Sigmoid colon (tissue), 7 donors: ENCODE data around the gene DAGLB. TPM values are rescaled to one million over a fixed set of nuclear protein-coding genes. Genes with fewer than 3 reads are reported as not detected.
"Not testable (repeated sequence)": the region's sequence is repeated elsewhere in the genome, so short reads cannot be mapped to it uniquely, and the experiment has no call there.

Source experiments
- DNase-seq: peaks from one replicate; pipeline ENCODE4 v3.0.0-alpha.2; 2019
- H3K27ac ChIP-seq, 4 donors: fragments of 200-600 bp; sonication (generic); one replicate each; pipeline ENCODE4 v1.5.1; 2016 to 2019; ENCODE audit warnings: mild to moderate bottlenecking in 1 of 4
- H3K27me3 ChIP-seq, 3 donors: fragments of 200-600 bp; sonication (generic); one replicate each; pipeline ENCODE4 v1.5.1; 2019; ENCODE audit warnings: mild to moderate bottlenecking in 1 of 3
- H3K36me3 ChIP-seq, 4 donors: fragments of 200-600 bp; sonication (generic); one replicate each; pipeline ENCODE4 v1.5.1; 2016 to 2019
- H3K4me1 ChIP-seq, 4 donors: fragments of 200-600 bp; sonication (generic); one replicate each; pipeline ENCODE4 v1.5.1; 2017 to 2019
- H3K4me3 ChIP-seq, 4 donors: fragments of 200-600 bp; sonication (generic); one replicate each; pipeline ENCODE4 v1.5.1; 2017 to 2019; ENCODE audit warnings: mild to moderate bottlenecking in 2 of 4, moderate library complexity in 1 of 4
- H3K9me3 ChIP-seq, 4 donors: fragments of 200-600 bp in 3 of 4; sonication (generic) in 3 of 4; one replicate each; pipeline versions ENCODE4 v1.5.1 to v1.6.1; 2013 to 2019
- EP300 ChIP-seq, 4 donors: sonication (generic); formaldehyde crosslinking; IDR thresholded peaks; one replicate each; pipeline ENCODE4 v1.6.1; 2017; ENCODE audit warnings: antibody characterized with exemption in 4 of 4
- POLR2A ChIP-seq, 2 donors: fragments of 450-650 bp; IDR thresholded peaks; one replicate each; pipeline ENCODE4 v1.6.1; 2016; ENCODE audit warnings: antibody characterized with exemption in 2 of 2, mild to moderate bottlenecking in 2 of 2, moderate library complexity in 2 of 2
- POLR2AphosphoS5 ChIP-seq, 4 donors: sonication (generic); formaldehyde crosslinking; IDR thresholded peaks; one replicate each; pipeline ENCODE4 v1.6.1; 2017; ENCODE audit warnings: antibody characterized with exemption in 4 of 4
- WGBS, 2 donors: extraction: QIAGEN DNeasy Blood & Tissue Kit; methylation state at CpG; one replicate each; pipeline ENCODE4 v1.1.7; 2013; 5-methylcytosine and 5-hydroxymethylcytosine counted together
- intact Hi-C: fragments of 100-400 bp; cut with DNase I; formaldehyde crosslinking; loops from one replicate; pipeline ENCODE4 v1.15.1; 2023
- polyA plus RNA-seq, 3 donors: library from polyadenylated mRNA; stranded (reverse); fragments of 200-250 nt; gene quantifications; one replicate each; pipeline ENCODE4 v1.2.3, GENCODE V29; 2013
- total RNA-seq, 4 donors: library from RNA; depleted of rRNA; stranded (reverse); fragments of >200 nt; gene quantifications; one replicate each; pipeline ENCODE4 v1.1.0, GENCODE V29; 2016
- TF ChIP-seq, protein P1 (sequence below), 4 experiments: fragments of 450-650 bp in 3 of 4; fragments of 200-600 bp in 1 of 4; IDR thresholded peaks; one replicate each; pipeline ENCODE4 v1.5.1; 2016 to 2019; ENCODE audit warnings: antibody characterized with exemption in 4 of 4, mild to moderate bottlenecking in 3 of 4, moderate library complexity in 2 of 4
- donor health status: healthy with polysubstance abuse.
- donor health status: Bipolar disorder and iron deficiency.
- donor health status: healthy.

DAGLB gene
- total and polyA plus RNA-seq, 7 donors: 3.0 to 11.7 (median 7.7) TPM

DNA sequence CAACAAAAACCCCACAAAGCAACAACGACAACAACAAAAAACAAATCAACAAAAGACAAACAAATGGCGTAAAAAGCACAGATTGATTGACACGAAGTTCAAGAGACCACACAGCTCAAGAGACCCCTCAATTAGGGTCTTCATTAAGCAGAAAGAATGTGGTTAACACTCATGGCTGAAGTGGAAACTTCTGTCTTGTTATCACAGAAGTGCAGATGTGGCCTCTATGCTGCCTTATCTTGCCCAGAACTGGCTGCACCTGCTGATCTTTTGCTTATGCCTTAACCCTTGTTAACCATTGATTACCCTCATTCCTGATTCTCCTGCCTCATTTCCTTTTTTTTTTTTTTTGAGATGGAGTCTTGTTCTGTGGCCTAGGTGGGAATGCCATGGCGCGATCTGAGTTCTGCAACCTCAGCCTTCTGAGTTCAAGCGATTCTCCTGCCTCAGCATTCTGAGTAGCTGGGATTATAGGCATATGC, 3.5 kb upstream of the DAGLB start:
- H3K9me3 ChIP-seq: no peaks in the 10 kb centered on the region
- TF ChIP-seq, protein P1, sequence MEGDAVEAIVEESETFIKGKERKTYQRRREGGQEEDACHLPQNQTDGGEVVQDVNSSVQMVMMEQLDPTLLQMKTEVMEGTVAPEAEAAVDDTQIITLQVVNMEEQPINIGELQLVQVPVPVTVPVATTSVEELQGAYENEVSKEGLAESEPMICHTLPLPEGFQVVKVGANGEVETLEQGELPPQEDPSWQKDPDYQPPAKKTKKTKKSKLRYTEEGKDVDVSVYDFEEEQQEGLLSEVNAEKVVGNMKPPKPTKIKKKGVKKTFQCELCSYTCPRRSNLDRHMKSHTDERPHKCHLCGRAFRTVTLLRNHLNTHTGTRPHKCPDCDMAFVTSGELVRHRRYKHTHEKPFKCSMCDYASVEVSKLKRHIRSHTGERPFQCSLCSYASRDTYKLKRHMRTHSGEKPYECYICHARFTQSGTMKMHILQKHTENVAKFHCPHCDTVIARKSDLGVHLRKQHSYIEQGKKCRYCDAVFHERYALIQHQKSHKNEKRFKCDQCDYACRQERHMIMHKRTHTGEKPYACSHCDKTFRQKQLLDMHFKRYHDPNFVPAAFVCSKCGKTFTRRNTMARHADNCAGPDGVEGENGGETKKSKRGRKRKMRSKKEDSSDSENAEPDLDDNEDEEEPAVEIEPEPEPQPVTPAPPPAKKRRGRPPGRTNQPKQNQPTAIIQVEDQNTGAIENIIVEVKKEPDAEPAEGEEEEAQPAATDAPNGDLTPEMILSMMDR (IDR thresholded peaks at IDR 0.05): no peak
- TF ChIP-seq POLR2AphosphoS5 (IDR thresholded peaks at IDR 0.05): no peak
- no peak for TF ChIP-seq EP300 (IDR thresholded peaks at IDR 0.05)
- no peak for TF ChIP-seq POLR2A (IDR thresholded peaks at IDR 0.05)
- H3K36me3 ChIP-seq: no peaks in the 10 kb centered on the region
- no peak overlapping the region for H3K4me3 ChIP-seq
- DNase-seq: no peak
- H3K4me1 ChIP-seq: peaks cover 0 to 19% (median 7%) of the 10 kb centered on the region in 4 donors
- intact Hi-C loops: no loop called here
- WGBS, 2 donors: 83 to 84% methylated on average over 6 of the region's 6 CpGs
- no peak overlapping the region for H3K27ac ChIP-seq
- no peaks in the 10 kb centered on the region for H3K27me3 ChIP-seq

- H3K9me3 ChIP-seq, H3K4me3 ChIP-seq, H3K27ac ChIP-seq, DNase-seq, intact Hi-C loops, H3K36me3 ChIP-seq, H3K27me3 ChIP-seq: not testable (repeated sequence)
- H3K4me1 ChIP-seq: peaks cover 0 to 19% (median 8%) of the 10 kb centered on the region in 4 donors
- WGBS, 2 donors: 88 to 93% methylated on average over 9 to 10 of the region's 10 CpGs
Observed at GRCh38 chr7:6450591-6450990, 2.8 kb upstream of the DAGLB start.

GRCh38 chr7:6449884-6450283, 2.1 kb upstream of the DAGLB start:
- H3K9me3 ChIP-seq, H3K4me3 ChIP-seq, H3K27ac ChIP-seq, H3K36me3 ChIP-seq, DNase-seq, intact Hi-C loops, H3K27me3 ChIP-seq: not testable (repeated sequence)
- WGBS, 2 donors: 86 to 92% methylated on average over 11 of the region's 11 CpGs
- H3K4me1 ChIP-seq: peaks cover 0 to 19% (median 9%) of the 10 kb centered on the region in 4 donors

- Histone ChIP-seq H3K4me3 (no peak overlapping the region), H3K36me3 (peaks cover 0 to 18% (median 5%) of the 10 kb centered on the region in 4 donors), H3K9me3 (no peaks in the 10 kb centered on the region), H3K27me3 (no peaks in the 10 kb centered on the region), H3K27ac (peak overlapping the region; percentile 88 to 97 (median 92)), H3K4me1 (peaks cover 0 to 25% (median 9%) of the 10 kb centered on the region in 4 donors)
- 76 to 89% methylated on average over 16 of the region's 16 CpGs for WGBS, 2 donors
- TF ChIP-seq POLR2AphosphoS5 (IDR thresholded peaks at IDR 0.05): no peak
- no peak for TF ChIP-seq POLR2A (IDR thresholded peaks at IDR 0.05)
- no peak for TF ChIP-seq EP300 (IDR thresholded peaks at IDR 0.05)
- TF ChIP-seq, protein P1 (IDR thresholded peaks at IDR 0.05): no peak
- no peak for DNase-seq
- intact Hi-C loops: no loop called here
Observed at GRCh38 chr7:6448943-6449543, 1.3 kb upstream of the DAGLB start.

- H3K27ac ChIP-seq: peak overlapping the region; percentile 88 to 97 (median 92)
- DNase-seq: peak; percentile 91
- TF ChIP-seq POLR2A (IDR thresholded peaks at IDR 0.05) (no peak), POLR2AphosphoS5 (IDR thresholded peaks at IDR 0.05) (peak in 3 of 4 donors; percentile 38 to 54 (median 46))
- 12 to 13% methylated on average over 29 of the region's 29 CpGs for WGBS, 2 donors
- peaks cover 0 to 33% (median 9%) of the 10 kb centered on the region in 4 donors for H3K4me1 ChIP-seq
- H3K4me3 ChIP-seq: peak overlapping the region; percentile 78 to 93 (median 83)
- peaks cover 0 to 31% (median 5%) of the 10 kb centered on the region in 4 donors for H3K36me3 ChIP-seq
- H3K27me3 ChIP-seq: no peaks in the 10 kb centered on the region
- intact Hi-C loops: no loop called here
- H3K9me3 ChIP-seq: no peaks in the 10 kb centered on the region
Observed at GRCh38 chr7:6446838-6447580, 745 bp downstream of the DAGLB start.

DNA sequence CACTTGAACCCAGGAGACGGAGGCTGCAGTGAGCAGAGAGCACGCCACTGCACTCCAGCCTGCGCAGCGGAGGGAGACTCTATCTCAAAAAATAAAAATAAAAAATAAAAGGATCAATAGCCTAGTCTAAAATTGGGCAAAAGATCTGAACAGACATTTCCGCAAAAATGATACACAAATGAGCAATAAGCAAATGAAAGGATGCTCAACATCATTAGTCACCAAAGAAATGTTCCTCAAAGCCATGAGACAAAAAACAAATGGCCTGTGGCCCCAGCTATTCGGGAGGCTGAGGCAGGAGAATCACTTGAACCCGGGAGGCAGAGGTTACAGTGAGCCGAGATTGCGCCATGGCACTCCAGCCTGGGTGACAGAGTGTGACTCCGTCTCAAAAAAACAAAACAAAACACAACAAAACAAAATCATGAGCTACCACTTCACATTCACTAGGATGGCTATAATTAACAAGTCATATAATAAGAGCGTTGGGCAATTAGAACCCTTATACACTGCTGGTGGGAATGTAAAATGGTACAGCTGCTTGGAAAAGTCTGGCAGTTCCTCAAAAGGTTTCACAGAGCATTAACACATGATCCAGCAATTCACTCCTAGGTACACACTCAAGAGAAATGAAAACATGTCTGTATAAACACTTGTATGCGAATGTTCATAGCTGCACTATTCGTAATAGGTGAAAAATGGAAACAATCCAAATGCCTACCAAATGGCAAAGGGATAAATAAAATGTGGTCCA, 3.1 kb downstream of the DAGLB start:
- Histone ChIP-seq H3K9me3 (no peaks in the 10 kb centered on the region), H3K36me3 (peaks cover 0 to 32% (median 5%) of the 10 kb centered on the region in 4 donors), H3K4me3 (no peak overlapping the region), H3K27ac (no peak overlapping the region), H3K27me3 (no peaks in the 10 kb centered on the region), H3K4me1 (peaks cover 0 to 33% (median 9%) of the 10 kb centered on the region in 4 donors)
- TF ChIP-seq EP300 (IDR thresholded peaks at IDR 0.05): no peak
- no peak for TF ChIP-seq POLR2AphosphoS5 (IDR thresholded peaks at IDR 0.05)
- no peak for TF ChIP-seq POLR2A (IDR thresholded peaks at IDR 0.05)
- TF ChIP-seq, protein P1 (IDR thresholded peaks at IDR 0.05): no peak
- no peak for DNase-seq
- intact Hi-C loops: loop anchor here (5.0 kb wide), 1 partner anchor 377 kb away; no protein-coding TSS in a partner anchor
- WGBS, 2 donors: 88 to 95% methylated on average over 13 of the region's 13 CpGs
